ENCODE results near the gene CNTNAP4.

The CNTNAP4 gene

DNA sequence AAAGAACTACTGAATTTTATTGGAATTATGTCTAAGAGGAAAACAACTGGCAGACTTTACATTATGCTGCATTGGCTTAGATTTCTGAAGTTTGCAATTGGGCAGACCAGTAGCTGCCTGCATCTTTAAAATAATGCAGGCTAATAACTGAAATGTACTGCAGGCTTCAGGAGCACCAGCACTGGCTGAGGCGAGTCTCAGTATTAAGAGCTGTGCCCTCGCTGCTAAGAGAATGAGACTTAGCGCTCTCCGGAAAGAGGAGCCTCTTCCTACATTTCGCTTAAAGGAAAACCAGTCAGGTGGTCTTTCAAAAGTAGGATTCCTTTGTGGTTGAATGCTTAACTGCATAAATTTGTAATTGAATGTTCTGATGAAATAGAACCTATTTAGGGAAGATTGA, 885 bp downstream of the CNTNAP4 start:
- no peak for TF ChIP-seq GLIS3 (CRISPR knock-in tag; IDR thresholded peaks at IDR 0.05)
- TF ChIP-seq, protein P1, sequence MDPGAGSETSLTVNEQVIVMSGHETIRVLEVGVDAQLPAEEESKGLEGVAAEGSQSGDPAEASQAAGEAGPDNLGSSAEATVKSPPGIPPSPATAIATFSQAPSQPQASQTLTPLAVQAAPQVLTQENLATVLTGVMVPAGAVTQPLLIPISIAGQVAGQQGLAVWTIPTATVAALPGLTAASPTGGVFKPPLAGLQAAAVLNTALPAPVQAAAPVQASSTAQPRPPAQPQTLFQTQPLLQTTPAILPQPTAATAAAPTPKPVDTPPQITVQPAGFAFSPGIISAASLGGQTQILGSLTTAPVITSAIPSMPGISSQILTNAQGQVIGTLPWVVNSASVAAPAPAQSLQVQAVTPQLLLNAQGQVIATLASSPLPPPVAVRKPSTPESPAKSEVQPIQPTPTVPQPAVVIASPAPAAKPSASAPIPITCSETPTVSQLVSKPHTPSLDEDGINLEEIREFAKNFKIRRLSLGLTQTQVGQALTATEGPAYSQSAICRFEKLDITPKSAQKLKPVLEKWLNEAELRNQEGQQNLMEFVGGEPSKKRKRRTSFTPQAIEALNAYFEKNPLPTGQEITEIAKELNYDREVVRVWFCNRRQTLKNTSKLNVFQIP (CRISPR knock-in tag; IDR thresholded peaks at IDR 0.05; ENCODE audit: borderline replicate concordance, low read depth) = no peak
- TF ChIP-seq, protein P2, sequence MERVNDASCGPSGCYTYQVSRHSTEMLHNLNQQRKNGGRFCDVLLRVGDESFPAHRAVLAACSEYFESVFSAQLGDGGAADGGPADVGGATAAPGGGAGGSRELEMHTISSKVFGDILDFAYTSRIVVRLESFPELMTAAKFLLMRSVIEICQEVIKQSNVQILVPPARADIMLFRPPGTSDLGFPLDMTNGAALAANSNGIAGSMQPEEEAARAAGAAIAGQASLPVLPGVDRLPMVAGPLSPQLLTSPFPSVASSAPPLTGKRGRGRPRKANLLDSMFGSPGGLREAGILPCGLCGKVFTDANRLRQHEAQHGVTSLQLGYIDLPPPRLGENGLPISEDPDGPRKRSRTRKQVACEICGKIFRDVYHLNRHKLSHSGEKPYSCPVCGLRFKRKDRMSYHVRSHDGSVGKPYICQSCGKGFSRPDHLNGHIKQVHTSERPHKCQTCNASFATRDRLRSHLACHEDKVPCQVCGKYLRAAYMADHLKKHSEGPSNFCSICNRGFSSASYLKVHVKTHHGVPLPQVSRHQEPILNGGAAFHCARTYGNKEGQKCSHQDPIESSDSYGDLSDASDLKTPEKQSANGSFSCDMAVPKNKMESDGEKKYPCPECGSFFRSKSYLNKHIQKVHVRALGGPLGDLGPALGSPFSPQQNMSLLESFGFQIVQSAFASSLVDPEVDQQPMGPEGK (CRISPR knock-in tag; IDR thresholded peaks at IDR 0.05; ENCODE audit: borderline replicate concordance) = no peak
- no peak for TF ChIP-seq RARB (CRISPR knock-in tag; IDR thresholded peaks at IDR 0.05)
- TF ChIP-seq, protein P3, sequence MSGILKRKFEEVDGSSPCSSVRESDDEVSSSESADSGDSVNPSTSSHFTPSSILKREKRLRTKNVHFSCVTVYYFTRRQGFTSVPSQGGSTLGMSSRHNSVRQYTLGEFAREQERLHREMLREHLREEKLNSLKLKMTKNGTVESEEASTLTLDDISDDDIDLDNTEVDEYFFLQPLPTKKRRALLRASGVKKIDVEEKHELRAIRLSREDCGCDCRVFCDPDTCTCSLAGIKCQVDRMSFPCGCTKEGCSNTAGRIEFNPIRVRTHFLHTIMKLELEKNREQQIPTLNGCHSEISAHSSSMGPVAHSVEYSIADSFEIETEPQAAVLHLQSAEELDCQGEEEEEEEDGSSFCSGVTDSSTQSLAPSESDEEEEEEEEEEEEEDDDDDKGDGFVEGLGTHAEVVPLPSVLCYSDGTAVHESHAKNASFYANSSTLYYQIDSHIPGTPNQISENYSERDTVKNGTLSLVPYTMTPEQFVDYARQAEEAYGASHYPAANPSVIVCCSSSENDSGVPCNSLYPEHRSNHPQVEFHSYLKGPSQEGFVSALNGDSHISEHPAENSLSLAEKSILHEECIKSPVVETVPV (CRISPR knock-in tag; IDR thresholded peaks at IDR 0.05) = no peak
- no peak for TF ChIP-seq ZC3H10 (CRISPR knock-in tag; IDR thresholded peaks at IDR 0.05)
- no peak for TF ChIP-seq TOX (CRISPR knock-in tag; IDR thresholded peaks at IDR 0.05; ENCODE audit: borderline replicate concordance)
- TF ChIP-seq ZNF565 (CRISPR knock-in tag; conservative IDR thresholded peaks at IDR 0.05; ENCODE audit: low read depth) = no peak
- TF ChIP-seq, protein P4, sequence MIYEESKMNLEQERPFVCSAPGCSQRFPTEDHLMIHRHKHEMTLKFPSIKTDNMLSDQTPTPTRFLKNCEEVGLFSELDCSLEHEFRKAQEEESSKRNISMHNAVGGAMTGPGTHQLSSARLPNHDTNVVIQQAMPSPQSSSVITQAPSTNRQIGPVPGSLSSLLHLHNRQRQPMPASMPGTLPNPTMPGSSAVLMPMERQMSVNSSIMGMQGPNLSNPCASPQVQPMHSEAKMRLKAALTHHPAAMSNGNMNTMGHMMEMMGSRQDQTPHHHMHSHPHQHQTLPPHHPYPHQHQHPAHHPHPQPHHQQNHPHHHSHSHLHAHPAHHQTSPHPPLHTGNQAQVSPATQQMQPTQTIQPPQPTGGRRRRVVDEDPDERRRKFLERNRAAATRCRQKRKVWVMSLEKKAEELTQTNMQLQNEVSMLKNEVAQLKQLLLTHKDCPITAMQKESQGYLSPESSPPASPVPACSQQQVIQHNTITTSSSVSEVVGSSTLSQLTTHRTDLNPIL (CRISPR knock-in tag; IDR thresholded peaks at IDR 0.05; ENCODE audit: low read depth) = no peak
- no peak for TF ChIP-seq ARNTL (CRISPR knock-in tag; IDR thresholded peaks at IDR 0.05; ENCODE audit: borderline replicate concordance, low read depth)
- TF ChIP-seq ZFP3 (CRISPR knock-in tag; IDR thresholded peaks at IDR 0.05) = no peak
- no peak for TF ChIP-seq SNAI2 (CRISPR knock-in tag; IDR thresholded peaks at IDR 0.05)
- TF ChIP-seq OSR1 (CRISPR knock-in tag; IDR thresholded peaks at IDR 0.05) = no peak
- no peak for TF ChIP-seq ZNF8 (CRISPR knock-in tag; IDR thresholded peaks at IDR 0.05)
- ATAC-seq = no peak

DNA sequence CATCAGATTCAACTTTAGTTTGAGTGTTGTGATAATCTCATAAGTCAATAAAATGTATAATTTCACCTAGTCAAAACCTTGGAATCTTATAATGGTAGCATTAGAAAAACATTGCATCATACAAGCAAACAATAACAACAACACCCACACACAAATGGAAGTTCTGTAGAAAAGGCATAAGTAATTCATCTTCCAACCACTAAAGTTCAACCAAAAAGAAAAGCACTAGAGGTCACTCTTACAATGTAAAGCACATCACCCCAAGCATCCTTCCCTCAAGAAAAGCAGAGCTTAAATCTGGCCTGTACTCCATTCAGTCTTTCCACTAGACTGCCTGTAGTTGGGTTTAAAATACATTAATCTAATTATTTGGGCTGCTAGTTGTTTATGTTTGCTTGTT, 1.8 kb downstream of the CNTNAP4 start:
- TF ChIP-seq BACH2 (CRISPR knock-in tag; IDR thresholded peaks at IDR 0.05; ENCODE audit: borderline replicate concordance) (no peak), ZFP30 (CRISPR knock-in tag; IDR thresholded peaks at IDR 0.05) (no peak), PPARA (CRISPR knock-in tag; IDR thresholded peaks at IDR 0.05; ENCODE audit: borderline replicate concordance) (no peak), CSDC2 (CRISPR knock-in tag; IDR thresholded peaks at IDR 0.05) (no peak), RARB (CRISPR knock-in tag; IDR thresholded peaks at IDR 0.05) (no peak), ARNTL (CRISPR knock-in tag; IDR thresholded peaks at IDR 0.05; ENCODE audit: borderline replicate concordance, low read depth) (no peak), ISL1 (CRISPR knock-in tag; IDR thresholded peaks at IDR 0.05) (no peak), ZNF70 (CRISPR knock-in tag; IDR thresholded peaks at IDR 0.05) (no peak), SNAI2 (CRISPR knock-in tag; IDR thresholded peaks at IDR 0.05) (no peak), ESRRG (CRISPR knock-in tag; IDR thresholded peaks at IDR 0.05) (no peak), OSR1 (CRISPR knock-in tag; IDR thresholded peaks at IDR 0.05) (no peak), ZC3H10 (CRISPR knock-in tag; IDR thresholded peaks at IDR 0.05) (no peak), ZNF8 (CRISPR knock-in tag; IDR thresholded peaks at IDR 0.05) (no peak), ZFP3 (CRISPR knock-in tag; IDR thresholded peaks at IDR 0.05) (no peak), GLIS3 (CRISPR knock-in tag; IDR thresholded peaks at IDR 0.05) (no peak)
- TF ChIP-seq, protein P4 (CRISPR knock-in tag; IDR thresholded peaks at IDR 0.05; ENCODE audit: low read depth) = no peak
- TF ChIP-seq, protein P2 (CRISPR knock-in tag; IDR thresholded peaks at IDR 0.05; ENCODE audit: borderline replicate concordance) = no peak
- TF ChIP-seq, protein P3 (CRISPR knock-in tag; IDR thresholded peaks at IDR 0.05) = no peak
- TF ChIP-seq, protein P5, sequence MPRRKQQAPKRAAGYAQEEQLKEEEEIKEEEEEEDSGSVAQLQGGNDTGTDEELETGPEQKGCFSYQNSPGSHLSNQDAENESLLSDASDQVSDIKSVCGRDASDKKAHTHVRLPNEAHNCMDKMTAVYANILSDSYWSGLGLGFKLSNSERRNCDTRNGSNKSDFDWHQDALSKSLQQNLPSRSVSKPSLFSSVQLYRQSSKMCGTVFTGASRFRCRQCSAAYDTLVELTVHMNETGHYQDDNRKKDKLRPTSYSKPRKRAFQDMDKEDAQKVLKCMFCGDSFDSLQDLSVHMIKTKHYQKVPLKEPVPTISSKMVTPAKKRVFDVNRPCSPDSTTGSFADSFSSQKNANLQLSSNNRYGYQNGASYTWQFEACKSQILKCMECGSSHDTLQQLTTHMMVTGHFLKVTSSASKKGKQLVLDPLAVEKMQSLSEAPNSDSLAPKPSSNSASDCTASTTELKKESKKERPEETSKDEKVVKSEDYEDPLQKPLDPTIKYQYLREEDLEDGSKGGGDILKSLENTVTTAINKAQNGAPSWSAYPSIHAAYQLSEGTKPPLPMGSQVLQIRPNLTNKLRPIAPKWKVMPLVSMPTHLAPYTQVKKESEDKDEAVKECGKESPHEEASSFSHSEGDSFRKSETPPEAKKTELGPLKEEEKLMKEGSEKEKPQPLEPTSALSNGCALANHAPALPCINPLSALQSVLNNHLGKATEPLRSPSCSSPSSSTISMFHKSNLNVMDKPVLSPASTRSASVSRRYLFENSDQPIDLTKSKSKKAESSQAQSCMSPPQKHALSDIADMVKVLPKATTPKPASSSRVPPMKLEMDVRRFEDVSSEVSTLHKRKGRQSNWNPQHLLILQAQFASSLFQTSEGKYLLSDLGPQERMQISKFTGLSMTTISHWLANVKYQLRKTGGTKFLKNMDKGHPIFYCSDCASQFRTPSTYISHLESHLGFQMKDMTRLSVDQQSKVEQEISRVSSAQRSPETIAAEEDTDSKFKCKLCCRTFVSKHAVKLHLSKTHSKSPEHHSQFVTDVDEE (CRISPR knock-in tag; IDR thresholded peaks at IDR 0.05) = no peak
- no peak for ATAC-seq

Measured in SK-N-SH treated with all-trans-retinoic acid at 6 μM for 48 hours (cell line).